ENCODE measurements around the gene PDE2A. TPM values are rescaled to one million over a fixed set of nuclear protein-coding genes. Genes with fewer than 3 reads are reported as not detected.
"Not testable (repeated sequence)": the region's sequence is repeated elsewhere in the genome, so short reads cannot be mapped to it uniquely, and the experiment has no call there.

Gene PDE2A
- total and polyA plus RNA-seq, 2 donors from 2014 or later, result 12.6 to 42.0 TPM

DNA sequence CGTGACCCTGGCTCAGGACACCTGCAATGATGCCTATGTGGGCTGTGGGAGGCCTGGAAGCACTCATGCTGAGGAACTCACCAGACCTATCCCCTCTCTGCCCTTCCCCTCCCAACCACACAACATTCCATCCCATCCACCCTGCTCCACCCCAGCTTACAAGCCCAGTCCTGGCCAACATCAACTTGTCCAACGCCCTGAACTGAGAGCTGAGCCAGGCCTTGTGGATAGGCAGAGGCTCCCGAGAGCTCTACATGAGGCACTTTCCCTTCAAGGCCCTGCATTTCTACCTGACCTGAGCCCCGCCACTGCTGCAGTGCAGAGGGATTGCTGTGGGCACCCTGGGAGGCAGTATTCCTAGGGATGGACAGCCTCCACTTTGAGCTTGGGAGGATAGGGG, 112.4 kb downstream of the PDE2A start:
- no peaks in the 10 kb centered on the region for H3K27me3 ChIP-seq (ENCODE audit: control insufficient read depth, insufficient read depth, low read length)
- no peaks in the 10 kb centered on the region for H3K9me3 ChIP-seq (ENCODE audit: control insufficient read depth in 2 of 3, insufficient read depth in 1 of 3, low read length in 3 of 3)
- H3K4me1 ChIP-seq (ENCODE audit: control insufficient read depth in 2 of 3, insufficient read depth in 2 of 3, low read depth in 1 of 3, low read length in 3 of 3), result no peaks in the 10 kb centered on the region
- no peaks in the 10 kb centered on the region for H3K36me3 ChIP-seq (ENCODE audit: control insufficient read depth in 2 of 3, insufficient read depth in 3 of 3, low read length in 3 of 3)
- FAIRE-seq, result no peak
- peak in 1 of 5 donors; percentile 8 for DNase-seq
- no peak overlapping the region for H3K27ac ChIP-seq (ENCODE audit: low read depth in 2 of 2, low read length in 2 of 2)
- H3K9ac ChIP-seq (ENCODE audit: low read length in 3 of 3), result no peak overlapping the region
- intact Hi-C loops (cut with DNase I), result no loop called here
- no peak for TF ChIP-seq CTCF (IDR thresholded peaks at IDR 0.05; ENCODE audit: borderline replicate concordance, extremely low read depth, insufficient read depth)
- H3K4me3 ChIP-seq (ENCODE audit: low read length in 3 of 3), result no peak overlapping the region

DNA sequence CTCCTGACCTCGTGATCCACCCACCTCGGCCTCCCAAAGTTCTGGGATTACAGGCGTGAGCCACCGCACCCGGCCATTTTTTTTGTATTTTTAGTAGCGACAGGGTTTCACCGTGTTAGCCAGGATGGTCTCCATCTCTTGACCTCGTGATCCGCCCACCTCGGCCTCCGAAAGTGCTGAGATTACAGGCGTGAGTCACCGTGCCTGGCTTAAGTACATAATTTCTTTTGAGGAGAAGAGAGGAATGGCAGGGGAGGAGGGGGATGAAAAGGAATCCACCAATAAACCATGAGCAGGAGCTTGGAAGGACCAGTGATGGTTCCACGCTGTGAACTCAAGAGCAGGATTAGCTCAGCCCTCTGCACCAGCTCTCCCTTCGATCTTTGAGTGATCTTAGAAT, 113.4 kb downstream of the PDE2A start:
- H3K4me1 ChIP-seq (ENCODE audit: control insufficient read depth in 2 of 3, insufficient read depth in 2 of 3, low read depth in 1 of 3, low read length in 3 of 3); H3K27ac ChIP-seq (ENCODE audit: low read depth in 2 of 2, low read length in 2 of 2); FAIRE-seq; H3K36me3 ChIP-seq (ENCODE audit: control insufficient read depth in 2 of 3, insufficient read depth in 3 of 3, low read length in 3 of 3); H3K4me3 ChIP-seq (ENCODE audit: low read length in 3 of 3); H3K9ac ChIP-seq (ENCODE audit: low read length in 3 of 3); H3K9me3 ChIP-seq (ENCODE audit: control insufficient read depth in 2 of 3, insufficient read depth in 1 of 3, low read length in 3 of 3); intact Hi-C loops (cut with DNase I); H3K27me3 ChIP-seq (ENCODE audit: control insufficient read depth, insufficient read depth, low read length): not testable (repeated sequence)
- peak in 1 of 5 donors; percentile 1 for DNase-seq

GRCh38 chr11:72556433-72556832, 117.8 kb downstream of the PDE2A start:
- intact Hi-C loops (cut with DNase I), result no loop called here
- no peak for TF ChIP-seq CTCF (IDR thresholded peaks at IDR 0.05; ENCODE audit: borderline replicate concordance, extremely low read depth, insufficient read depth)
- FAIRE-seq (no peak), DNase-seq (no peak)
- Histone ChIP-seq H3K27ac (ENCODE audit: low read depth in 2 of 2, low read length in 2 of 2) (no peak overlapping the region), H3K4me1 (ENCODE audit: control insufficient read depth in 2 of 3, insufficient read depth in 2 of 3, low read depth in 1 of 3, low read length in 3 of 3) (no peaks in the 10 kb centered on the region), H3K27me3 (ENCODE audit: control insufficient read depth, insufficient read depth, low read length) (no peaks in the 10 kb centered on the region), H3K9ac (ENCODE audit: low read length in 3 of 3) (no peak overlapping the region), H3K36me3 (ENCODE audit: control insufficient read depth in 2 of 3, insufficient read depth in 3 of 3, low read length in 3 of 3) (no peaks in the 10 kb centered on the region), H3K4me3 (ENCODE audit: low read length in 3 of 3) (no peak overlapping the region), H3K9me3 (ENCODE audit: control insufficient read depth in 2 of 3, insufficient read depth in 1 of 3, low read length in 3 of 3) (no peaks in the 10 kb centered on the region)

DNA sequence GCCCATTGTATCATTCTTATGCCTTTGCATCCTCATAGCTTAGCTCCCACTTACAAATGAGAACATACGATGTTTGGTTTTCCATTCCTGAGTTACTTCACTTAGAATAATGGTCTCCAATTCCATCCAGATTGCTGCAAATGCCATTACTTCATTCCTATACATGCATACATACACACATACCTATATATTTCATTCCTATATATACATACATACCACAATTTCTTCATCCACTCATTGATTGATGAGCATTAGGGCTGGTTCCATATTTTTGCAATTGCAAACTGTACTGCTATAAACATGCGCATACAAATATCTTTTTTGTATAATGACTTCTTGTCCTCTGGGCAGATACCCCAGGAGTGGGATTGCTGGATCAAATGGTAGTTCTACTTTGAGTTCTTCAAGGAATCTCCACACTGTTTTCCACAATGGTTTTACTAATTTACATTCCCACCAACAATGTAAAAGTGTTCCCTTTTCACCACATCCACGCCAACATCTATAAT, 119.2 kb downstream of the PDE2A start:
- DNase-seq; intact Hi-C loops (cut with DNase I); FAIRE-seq; H3K4me3 ChIP-seq (ENCODE audit: low read length in 3 of 3); H3K27ac ChIP-seq (ENCODE audit: low read depth in 2 of 2, low read length in 2 of 2); H3K27me3 ChIP-seq (ENCODE audit: control insufficient read depth, insufficient read depth, low read length); H3K9me3 ChIP-seq (ENCODE audit: control insufficient read depth in 2 of 3, insufficient read depth in 1 of 3, low read length in 3 of 3); H3K36me3 ChIP-seq (ENCODE audit: control insufficient read depth in 2 of 3, insufficient read depth in 3 of 3, low read length in 3 of 3); H3K4me1 ChIP-seq (ENCODE audit: control insufficient read depth in 2 of 3, insufficient read depth in 2 of 3, low read depth in 1 of 3, low read length in 3 of 3); H3K9ac ChIP-seq (ENCODE audit: low read length in 3 of 3): not testable (repeated sequence)

DNA sequence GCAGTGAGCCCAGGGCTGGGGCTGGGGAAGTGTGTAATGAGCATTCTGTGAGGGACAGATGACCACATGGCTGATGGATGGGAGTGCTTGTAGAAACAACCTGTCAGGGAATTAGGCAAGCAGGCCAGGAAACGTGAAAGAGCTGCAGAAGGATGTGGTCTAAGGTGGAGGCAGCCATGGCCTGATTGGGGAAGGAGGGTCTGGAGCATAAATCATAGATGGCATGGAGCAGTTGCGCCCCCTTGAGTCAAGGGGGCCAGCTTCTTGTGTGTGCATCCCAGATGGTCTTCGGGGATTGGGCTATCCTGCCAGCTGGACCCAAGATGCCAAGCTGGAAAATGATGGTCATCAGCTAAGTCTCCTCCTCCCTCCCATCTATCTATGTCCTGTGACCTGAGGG, 120.5 kb downstream of the PDE2A start:
- Histone ChIP-seq H3K36me3 (ENCODE audit: control insufficient read depth in 2 of 3, insufficient read depth in 3 of 3, low read length in 3 of 3) (no peaks in the 10 kb centered on the region), H3K9ac (ENCODE audit: low read length in 3 of 3) (no peak overlapping the region), H3K4me1 (ENCODE audit: control insufficient read depth in 2 of 3, insufficient read depth in 2 of 3, low read depth in 1 of 3, low read length in 3 of 3) (no peaks in the 10 kb centered on the region), H3K9me3 (ENCODE audit: control insufficient read depth in 2 of 3, insufficient read depth in 1 of 3, low read length in 3 of 3) (no peaks in the 10 kb centered on the region), H3K27ac (ENCODE audit: low read depth in 2 of 2, low read length in 2 of 2) (no peak overlapping the region), H3K27me3 (ENCODE audit: control insufficient read depth, insufficient read depth, low read length) (no peaks in the 10 kb centered on the region), H3K4me3 (ENCODE audit: low read length in 3 of 3) (no peak overlapping the region)
- no peak for TF ChIP-seq CTCF (IDR thresholded peaks at IDR 0.05; ENCODE audit: borderline replicate concordance, extremely low read depth, insufficient read depth)
- no peak for DNase-seq
- intact Hi-C loops (cut with DNase I), result no loop called here
- FAIRE-seq, result no peak
